ENCODE results near the gene DLG2. TPM values are rescaled to one million over a fixed set of nuclear protein-coding genes. Genes with fewer than 3 reads are reported as not detected.
"Not testable (repeated sequence)": the region's sequence is repeated elsewhere in the genome, so short reads cannot be mapped to it uniquely, and the experiment has no call there.

The DLG2 gene
- total RNA-seq, 1 donor from 2014 or later = 1.8 TPM

DNA sequence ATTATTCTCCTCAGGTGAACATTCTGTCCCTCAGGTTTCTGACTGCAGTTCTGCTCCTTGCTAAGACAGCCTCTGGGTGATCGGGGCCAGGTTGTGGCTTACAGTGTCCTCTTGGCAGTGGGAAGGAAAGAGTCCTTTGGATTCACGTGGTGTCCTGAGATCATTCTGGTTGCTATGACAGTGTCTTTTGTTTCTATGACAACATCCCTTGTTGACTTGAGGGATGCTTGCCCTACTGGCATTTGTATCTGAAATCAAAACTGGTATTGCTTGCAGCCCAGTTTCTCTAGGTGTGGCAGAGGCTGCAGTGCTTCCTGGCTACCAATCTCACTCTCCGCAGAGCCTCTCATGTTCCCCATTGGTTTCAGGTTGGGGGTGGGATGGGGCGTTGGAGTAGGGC lies 2189.2 kb downstream of the DLG2 start:
- TF ChIP-seq, protein P1, sequence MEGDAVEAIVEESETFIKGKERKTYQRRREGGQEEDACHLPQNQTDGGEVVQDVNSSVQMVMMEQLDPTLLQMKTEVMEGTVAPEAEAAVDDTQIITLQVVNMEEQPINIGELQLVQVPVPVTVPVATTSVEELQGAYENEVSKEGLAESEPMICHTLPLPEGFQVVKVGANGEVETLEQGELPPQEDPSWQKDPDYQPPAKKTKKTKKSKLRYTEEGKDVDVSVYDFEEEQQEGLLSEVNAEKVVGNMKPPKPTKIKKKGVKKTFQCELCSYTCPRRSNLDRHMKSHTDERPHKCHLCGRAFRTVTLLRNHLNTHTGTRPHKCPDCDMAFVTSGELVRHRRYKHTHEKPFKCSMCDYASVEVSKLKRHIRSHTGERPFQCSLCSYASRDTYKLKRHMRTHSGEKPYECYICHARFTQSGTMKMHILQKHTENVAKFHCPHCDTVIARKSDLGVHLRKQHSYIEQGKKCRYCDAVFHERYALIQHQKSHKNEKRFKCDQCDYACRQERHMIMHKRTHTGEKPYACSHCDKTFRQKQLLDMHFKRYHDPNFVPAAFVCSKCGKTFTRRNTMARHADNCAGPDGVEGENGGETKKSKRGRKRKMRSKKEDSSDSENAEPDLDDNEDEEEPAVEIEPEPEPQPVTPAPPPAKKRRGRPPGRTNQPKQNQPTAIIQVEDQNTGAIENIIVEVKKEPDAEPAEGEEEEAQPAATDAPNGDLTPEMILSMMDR (IDR thresholded peaks at IDR 0.05; ENCODE audit: insufficient read depth, low read depth, low read length) = no peak
- TF ChIP-seq EZH2 (IDR thresholded peaks at IDR 0.05; ENCODE audit: insufficient read depth, low read length) = no peak
- Mint-ChIP-seq H3K27ac (ENCODE audit: unreplicated experiment) (peak overlapping the region; percentile 48), H3K27me3 (ENCODE audit: low read depth, unreplicated experiment) (no peaks in the 10 kb centered on the region), H3K4me1 (ENCODE audit: low read depth, unreplicated experiment) (no peaks in the 10 kb centered on the region), H3K4me3 (ENCODE audit: unreplicated experiment) (no peak overlapping the region), H3K9me3 (ENCODE audit: unreplicated experiment) (no peaks in the 10 kb centered on the region), H3K36me3 (ENCODE audit: low read depth, unreplicated experiment) (no peaks in the 10 kb centered on the region)
- Histone ChIP-seq H3K4me2 (ENCODE audit: low read length) (no peak overlapping the region), H3K36me3 (ENCODE audit: insufficient read depth, low read length) (no peaks in the 10 kb centered on the region), H4K20me1 (ENCODE audit: insufficient read depth, low read length) (no peaks in the 10 kb centered on the region), H3K9me3 (ENCODE audit: insufficient read depth, low read depth, low read length) (no peaks in the 10 kb centered on the region), H3K9ac (ENCODE audit: low read length) (no peak overlapping the region), H3K27me3 (ENCODE audit: insufficient read depth, low read length) (no peaks in the 10 kb centered on the region), H3K27ac (ENCODE audit: low read depth, low read length) (no peak overlapping the region), H3K4me1 (ENCODE audit: insufficient read depth, low read length) (no peaks in the 10 kb centered on the region), H3K4me3 (ENCODE audit: insufficient read depth, low read depth, low read length) (no peak overlapping the region), H2AFZ (ENCODE audit: low read depth, low read length) (no peak overlapping the region), H3K79me2 (ENCODE audit: insufficient read depth, low read length) (no peaks in the 10 kb centered on the region)
- FAIRE-seq (no peak), DNase-seq (ENCODE audit: low read depth) (no peak)

DNA sequence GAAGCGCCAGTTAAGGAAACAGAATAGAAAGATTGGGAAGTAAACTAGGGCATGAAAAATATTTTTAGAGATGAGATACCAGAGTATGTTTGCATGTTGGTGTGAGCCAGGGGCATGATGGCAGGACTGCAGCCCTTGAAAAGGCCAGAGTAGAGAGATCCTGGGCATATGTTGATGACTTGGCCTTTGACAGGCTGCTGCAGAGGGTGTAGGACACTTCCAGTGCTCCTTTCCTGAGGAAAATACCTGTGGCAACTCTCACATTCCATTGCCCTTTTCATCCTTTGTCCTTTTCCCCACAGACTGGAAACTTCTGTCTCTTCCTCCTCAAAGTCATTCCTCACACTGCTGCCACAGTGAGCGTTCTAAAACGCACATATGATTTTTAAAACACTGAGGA lies 2190.3 kb downstream of the DLG2 start:
- Histone ChIP-seq H2AFZ (ENCODE audit: low read depth, low read length) (no peak overlapping the region), H3K9ac (ENCODE audit: low read length) (no peak overlapping the region), H3K36me3 (ENCODE audit: insufficient read depth, low read length) (no peaks in the 10 kb centered on the region), H3K4me2 (ENCODE audit: low read length) (no peak overlapping the region), H4K20me1 (ENCODE audit: insufficient read depth, low read length) (no peaks in the 10 kb centered on the region), H3K9me3 (ENCODE audit: insufficient read depth, low read depth, low read length) (no peaks in the 10 kb centered on the region), H3K4me1 (ENCODE audit: insufficient read depth, low read length) (no peaks in the 10 kb centered on the region), H3K27ac (ENCODE audit: low read depth, low read length) (no peak overlapping the region), H3K79me2 (ENCODE audit: insufficient read depth, low read length) (no peaks in the 10 kb centered on the region), H3K27me3 (ENCODE audit: insufficient read depth, low read length) (no peaks in the 10 kb centered on the region), H3K4me3 (ENCODE audit: insufficient read depth, low read depth, low read length) (no peak overlapping the region)
- Mint-ChIP-seq H3K27me3 (ENCODE audit: low read depth, unreplicated experiment) (no peaks in the 10 kb centered on the region), H3K4me1 (ENCODE audit: low read depth, unreplicated experiment) (no peaks in the 10 kb centered on the region), H3K36me3 (ENCODE audit: low read depth, unreplicated experiment) (no peaks in the 10 kb centered on the region), H3K4me3 (ENCODE audit: unreplicated experiment) (no peak overlapping the region), H3K9me3 (ENCODE audit: unreplicated experiment) (no peaks in the 10 kb centered on the region), H3K27ac (ENCODE audit: unreplicated experiment) (peak overlapping the region; percentile 15)
- DNase-seq (ENCODE audit: low read depth) (no peak), FAIRE-seq (no peak)
- TF ChIP-seq, protein P1 (IDR thresholded peaks at IDR 0.05; ENCODE audit: insufficient read depth, low read depth, low read length) = no peak
- TF ChIP-seq EZH2 (IDR thresholded peaks at IDR 0.05; ENCODE audit: insufficient read depth, low read length) = no peak

DNA sequence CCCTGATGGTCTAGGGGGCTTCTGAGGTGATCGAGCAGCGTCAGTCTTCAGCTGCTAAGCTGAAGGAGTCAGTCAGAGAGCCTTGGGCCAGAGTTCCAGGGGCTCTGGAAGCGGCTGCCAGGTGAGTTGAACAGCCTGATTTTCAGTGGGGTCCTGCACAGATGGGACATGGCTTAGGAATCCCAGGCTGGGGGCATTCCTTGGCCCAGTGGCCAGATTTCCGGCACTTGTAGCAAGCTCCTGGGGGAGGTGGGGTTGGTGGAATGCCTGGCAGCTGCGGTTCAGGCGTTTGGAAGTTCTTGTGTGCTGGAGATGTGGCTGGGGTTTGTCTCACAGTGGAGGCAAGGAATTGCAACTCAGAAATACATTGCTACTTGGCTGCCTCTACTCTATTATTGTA lies 2192.3 kb downstream of the DLG2 start:
- H3K4me1 Mint-ChIP-seq (ENCODE audit: low read depth, unreplicated experiment); H4K20me1 ChIP-seq (ENCODE audit: insufficient read depth, low read length); H3K9ac ChIP-seq (ENCODE audit: low read length); H3K27me3 ChIP-seq (ENCODE audit: insufficient read depth, low read length); DNase-seq (ENCODE audit: low read depth); H3K4me1 ChIP-seq (ENCODE audit: insufficient read depth, low read length); H3K4me3 ChIP-seq (ENCODE audit: insufficient read depth, low read depth, low read length); H3K27ac ChIP-seq (ENCODE audit: low read depth, low read length); H3K27me3 Mint-ChIP-seq (ENCODE audit: low read depth, unreplicated experiment); H3K9me3 Mint-ChIP-seq (ENCODE audit: unreplicated experiment); H3K79me2 ChIP-seq (ENCODE audit: insufficient read depth, low read length); H3K4me3 Mint-ChIP-seq (ENCODE audit: unreplicated experiment); FAIRE-seq; H2AFZ ChIP-seq (ENCODE audit: low read depth, low read length); H3K4me2 ChIP-seq (ENCODE audit: low read length); H3K36me3 ChIP-seq (ENCODE audit: insufficient read depth, low read length); H3K36me3 Mint-ChIP-seq (ENCODE audit: low read depth, unreplicated experiment); H3K9me3 ChIP-seq (ENCODE audit: insufficient read depth, low read depth, low read length); H3K27ac Mint-ChIP-seq (ENCODE audit: unreplicated experiment): not testable (repeated sequence)
